GM19240 (cell line): ENCODE measurements around the gene GRAP2.
"Not testable (repeated sequence)": the region's sequence is repeated elsewhere in the genome, so short reads cannot be mapped to it uniquely, and the experiment has no call there.

Source experiments
- DNase-seq: peaks from one replicate; pipeline ENCODE4 v3.0.0; 2011; ENCODE audit warnings: low spot score; ENCODE audit not compliant: insufficient read length

Gene GRAP2

DNA sequence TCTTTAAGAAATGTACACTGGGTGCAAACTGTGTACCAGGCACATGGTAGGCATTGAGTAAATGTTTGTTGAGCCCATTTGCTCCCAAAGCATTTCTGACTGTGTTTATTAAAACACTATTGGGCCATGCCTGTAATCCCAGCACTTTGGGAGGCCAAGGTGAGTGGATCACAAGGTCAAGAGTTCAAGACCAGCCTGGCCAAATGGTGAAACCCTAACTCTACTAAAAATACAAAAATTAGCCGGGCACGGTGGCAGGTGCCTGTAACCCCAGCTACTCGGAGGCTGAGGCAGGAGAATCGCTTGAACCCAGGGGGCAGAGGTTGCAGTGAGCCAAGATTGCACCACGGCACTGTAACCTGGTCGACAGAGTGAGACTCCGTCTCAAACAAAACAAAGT is 92.0 kb downstream of the GRAP2 start:
- DNase-seq = not testable (repeated sequence)

DNA sequence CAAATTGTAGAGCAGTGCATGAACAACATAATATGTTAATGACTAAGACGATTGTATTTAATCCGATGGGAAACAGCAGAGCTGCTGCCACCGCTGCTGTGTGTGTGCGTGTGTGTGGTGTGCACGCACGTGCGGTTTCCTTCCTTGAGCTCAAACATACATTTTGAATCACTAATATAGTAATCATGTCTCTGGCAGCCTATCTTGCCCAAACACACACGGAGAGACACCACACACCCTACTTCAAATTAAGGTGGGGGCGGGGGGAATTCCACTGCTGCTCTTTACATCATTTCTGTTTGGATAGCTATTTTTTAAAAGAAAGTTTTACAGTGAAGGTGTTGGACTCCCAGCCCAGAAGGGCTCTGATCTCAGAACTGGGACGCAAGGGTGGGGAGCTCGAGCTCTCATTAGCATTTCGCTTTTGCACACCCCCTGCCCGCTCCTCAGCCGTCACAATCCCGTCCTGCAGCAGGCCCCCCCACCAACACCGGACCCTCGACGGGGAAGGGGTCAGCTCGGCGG is 93.2 kb downstream of the GRAP2 start:
- DNase-seq = no peak

DNA sequence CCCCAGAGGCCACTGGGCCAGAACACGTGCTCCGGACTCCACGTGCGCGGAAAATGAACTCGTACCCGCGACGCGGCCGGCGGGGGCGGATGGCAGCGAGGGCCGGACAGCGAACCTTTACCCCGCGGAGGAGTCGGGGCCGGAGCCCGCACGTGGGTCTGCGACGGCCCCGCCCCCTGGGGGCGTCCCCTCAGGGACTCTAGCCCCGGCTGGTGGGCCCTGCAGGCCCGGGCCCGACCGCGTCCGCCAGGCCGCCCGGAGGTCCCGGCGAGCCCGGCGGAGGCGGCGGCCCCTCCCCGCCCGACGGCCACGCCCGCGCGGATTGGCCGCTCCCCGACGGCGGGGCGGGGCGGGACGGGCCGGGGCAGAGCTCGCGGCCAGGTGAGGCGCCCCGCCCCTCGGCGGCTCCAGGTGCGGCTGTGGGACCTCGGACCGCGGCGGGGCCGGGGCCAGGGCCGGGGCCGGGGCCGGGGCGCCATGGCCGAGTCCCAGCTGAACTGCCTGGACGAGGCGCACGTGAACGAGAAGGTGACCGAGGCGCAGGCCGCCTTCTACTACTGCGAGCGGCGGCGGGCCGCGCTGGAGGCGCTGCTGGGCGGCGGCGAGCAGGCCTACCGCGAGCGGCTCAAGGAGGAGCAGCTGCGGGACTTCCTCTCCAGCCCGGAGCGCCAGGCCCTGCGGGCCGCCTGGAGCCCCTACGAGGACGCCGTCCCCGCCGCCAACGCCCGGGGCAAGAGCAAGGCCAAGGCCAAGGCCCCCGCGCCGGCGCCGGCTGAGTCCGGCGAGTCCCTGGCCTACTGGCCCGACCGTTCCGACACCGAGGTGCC is 93.9 kb downstream of the GRAP2 start, which contains the start of gene FAM83F:
FAM83F (plus strand) TSS at position 389 of the 827 bp plus-strand sequence; CDS start at position 478, 89 bp downstream.
- no peak for DNase-seq

DNA sequence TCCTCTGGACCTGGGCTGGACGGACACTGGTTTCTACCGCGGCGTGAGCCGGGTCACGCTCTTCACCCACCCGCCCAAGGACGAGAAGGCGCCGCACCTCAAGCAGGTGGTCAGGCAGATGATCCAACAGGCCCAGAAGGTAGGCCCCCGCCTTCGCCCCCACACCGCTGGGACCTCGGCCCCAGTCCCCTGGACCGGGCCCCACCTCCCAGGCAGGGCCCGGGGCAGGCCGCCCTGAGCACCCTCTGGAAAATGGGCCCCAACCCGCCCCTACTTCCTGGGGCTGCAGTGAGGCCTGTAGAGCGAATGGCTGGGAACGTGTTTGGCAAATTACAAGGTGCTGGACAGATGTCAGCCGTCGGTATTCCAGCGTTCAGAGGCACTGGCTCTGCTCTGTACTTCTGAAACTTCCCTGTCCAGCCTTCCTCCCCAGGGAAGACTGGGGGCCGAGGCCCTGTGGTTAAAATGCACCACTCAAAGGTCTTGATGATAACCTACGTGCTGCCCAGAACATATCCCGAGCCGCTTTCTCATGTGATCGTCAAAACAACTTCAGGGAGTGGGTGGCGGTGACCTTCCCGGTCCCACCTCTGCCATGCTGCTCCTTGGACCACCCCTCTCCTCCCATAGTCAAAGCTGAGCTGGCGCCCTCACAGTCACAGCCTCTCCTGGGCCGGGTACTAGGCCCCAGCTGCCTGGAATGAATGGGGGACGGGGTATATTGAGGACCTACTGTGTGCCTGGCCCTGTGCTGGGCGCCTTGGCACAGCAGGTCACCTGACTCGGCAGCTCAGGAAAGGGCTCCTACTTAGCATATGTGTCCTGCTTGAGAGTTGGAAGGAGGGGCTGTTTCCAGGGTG is 94.7 kb downstream of the GRAP2 start:
- DNase-seq = no peak

DNA sequence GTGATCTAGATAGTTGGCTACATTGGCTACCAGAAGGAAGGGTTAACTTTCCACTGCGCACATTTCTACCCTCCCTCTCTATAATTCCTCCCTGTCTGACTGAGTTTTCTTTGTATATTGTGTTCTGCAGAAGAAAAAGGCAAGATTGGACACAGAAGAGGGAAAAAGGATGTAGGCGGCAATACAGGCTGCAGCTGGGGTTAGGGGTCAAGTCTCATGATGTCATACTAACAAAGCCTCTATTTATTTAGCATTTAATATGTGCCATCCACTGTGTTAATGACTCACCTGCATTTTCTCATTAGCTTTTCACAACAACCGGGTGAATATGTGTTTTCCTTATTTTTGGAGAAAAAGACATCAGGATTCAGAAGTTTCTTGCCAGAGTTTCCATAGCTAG is 95.8 kb downstream of the GRAP2 start:
- no peak for DNase-seq

DNA sequence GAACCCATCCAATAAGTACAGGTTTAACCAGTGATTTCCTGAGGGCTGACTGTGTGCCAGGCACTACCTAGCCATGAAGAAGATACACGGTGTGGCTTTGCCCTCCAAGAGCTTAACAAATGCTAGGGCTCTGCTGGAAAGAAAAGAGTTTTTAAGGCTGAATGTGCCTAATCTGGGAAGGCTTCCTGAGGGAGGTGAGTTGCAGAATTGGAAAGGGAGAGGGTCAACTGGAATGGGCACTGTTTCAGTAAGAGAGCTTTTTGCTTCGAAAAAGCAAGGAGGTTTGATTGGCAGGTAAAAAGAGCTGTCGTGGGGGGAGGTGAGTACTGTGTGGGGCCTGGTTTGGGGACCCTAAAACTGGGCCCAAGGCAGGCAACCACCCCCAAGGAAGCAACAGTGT is 96.5 kb downstream of the GRAP2 start:
- no peak for DNase-seq

DNA sequence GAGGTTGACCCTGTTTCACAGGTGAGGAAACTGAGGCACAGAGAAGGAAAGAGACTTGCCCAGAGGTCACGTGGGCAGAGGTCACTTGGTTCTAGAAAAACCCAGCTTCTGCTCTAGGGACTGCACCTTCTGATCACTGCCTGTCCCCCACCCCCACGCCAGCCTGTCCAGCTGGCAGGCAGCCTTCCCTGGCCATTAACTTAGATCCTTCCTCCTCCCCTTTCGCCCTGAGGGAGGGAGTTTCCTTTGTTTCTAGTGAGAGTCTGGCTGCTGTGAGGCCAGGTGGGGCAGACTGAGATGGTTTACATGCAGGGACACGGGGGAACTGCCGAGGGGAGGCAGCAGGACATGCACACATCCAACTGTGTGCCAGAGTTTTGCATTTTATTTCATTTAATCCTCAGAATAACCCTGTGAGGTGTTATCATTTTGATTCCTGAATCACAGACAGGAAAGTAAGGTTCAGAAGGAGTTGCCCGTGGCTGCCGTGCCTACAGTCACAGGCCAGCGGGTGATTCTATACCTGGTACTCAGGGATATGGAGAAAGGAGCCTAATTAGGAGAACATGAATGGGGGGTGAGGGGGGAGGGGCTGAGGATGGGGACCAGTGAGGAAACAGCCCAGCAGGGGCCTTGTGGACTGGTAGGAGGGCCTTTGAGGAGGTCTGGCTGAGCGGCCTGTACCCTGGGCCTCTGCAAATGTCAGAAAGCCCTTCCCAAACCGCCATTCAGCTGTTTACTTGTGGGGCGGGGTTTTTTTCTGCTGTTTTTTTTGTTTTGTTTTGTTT is 97.2 kb downstream of the GRAP2 start:
- DNase-seq = no peak

DNA sequence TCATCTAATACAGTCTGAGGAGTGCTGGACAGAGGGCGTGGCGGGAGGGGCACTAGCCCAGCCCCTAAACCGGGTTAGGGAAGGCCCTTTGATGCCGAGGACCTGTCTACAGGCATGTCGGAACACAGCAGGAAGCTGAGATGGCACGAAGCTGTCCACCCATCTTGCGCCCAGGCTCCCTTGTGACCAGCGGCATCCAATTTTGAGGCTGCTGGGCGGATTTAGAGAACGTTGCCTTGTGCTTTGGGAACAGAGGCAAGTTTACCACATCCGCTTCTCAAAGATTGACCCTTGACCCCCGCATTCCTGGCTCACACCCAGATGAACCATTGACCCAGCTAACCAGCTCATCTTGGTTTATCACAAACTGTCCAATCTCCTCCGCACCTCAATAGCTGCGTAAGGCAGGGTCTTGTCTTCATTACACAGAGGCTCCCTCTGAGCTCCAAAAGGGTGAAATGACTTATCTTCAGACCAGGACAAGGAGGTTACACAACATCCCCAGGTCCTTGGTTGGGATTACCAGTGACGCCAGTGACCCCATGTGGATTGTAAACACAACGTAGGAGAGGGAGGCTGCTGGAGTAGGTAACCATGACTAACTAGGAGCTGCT is 98.4 kb downstream of the GRAP2 start:
- DNase-seq = no peak

DNA sequence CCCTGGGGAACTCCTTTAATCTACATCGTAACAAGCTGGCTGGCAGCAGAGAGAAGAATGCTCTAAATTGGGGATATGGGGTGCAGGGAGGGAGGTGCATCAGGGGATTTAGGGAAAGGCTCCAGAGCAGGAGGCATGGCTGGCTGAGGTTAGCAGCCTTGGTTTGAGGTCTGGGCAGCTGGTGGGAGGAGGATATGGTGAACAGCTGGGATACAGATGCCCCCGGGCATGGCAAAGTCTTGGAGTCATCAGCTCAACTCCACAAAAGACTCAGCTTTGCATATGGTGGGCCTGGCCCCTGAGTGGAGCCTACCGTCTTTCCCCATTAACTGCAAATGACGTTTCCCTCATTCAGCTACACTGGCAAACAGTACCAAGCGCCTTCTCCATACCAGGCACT is 99.3 kb downstream of the GRAP2 start:
- no peak for DNase-seq

DNA sequence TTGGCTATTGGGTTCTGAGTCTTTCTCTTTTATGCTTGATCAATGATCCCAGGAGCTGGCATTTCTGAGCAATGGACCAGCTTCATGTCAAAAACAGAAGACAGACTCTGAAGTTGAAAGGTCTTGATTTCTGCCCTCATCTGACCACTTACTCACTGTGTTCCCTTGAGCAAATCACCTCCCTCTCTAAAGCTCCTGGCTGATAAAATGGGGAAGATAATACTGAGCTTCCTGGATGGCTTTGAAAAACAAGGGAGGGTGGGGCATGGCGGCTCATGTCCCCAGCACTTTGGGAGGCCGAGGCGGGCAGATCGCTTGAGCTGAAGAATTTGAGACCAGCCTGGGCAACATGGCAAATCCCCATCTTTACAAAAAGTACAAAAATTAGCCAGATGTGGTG is 100.2 kb downstream of the GRAP2 start:
- no peak for DNase-seq

DNA sequence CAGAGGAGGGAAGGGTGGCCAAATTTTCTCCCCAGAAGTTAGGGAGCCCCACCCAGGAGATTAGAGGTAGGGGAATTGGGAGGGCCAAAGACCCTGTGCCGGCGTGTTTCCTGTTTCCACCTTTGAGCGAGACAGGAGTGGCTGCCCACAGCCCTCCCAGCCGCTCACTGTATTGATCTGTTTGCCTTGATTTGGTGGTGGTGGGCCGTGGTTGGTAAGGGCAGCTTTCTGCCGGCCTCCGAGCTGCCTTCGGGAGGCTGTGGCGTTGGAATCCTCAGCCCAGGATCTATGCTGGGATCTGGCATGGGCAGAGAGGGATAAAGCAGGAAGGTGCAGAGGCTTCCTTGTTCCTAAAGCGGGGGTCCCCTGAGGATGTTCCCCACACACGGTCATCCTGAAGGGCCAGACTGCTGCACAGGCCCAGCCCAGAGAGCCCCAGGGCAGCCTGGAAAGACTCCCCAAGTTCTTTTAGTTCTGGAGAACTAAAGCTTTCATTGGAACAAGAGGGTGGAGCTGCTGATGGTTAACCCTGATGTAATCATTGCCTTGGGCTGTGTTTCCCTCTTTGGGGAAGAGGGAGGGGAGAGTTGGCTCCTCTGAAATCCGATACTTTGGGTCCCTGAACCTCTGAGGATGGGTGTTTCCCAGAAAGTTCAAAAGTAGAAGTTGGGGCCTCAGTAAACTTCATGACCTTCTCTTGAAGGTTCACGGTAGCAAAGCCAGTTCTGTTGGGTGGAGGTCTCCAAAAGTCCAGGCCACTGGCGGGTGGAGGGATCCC is 101.1 kb downstream of the GRAP2 start:
- no peak for DNase-seq

DNA sequence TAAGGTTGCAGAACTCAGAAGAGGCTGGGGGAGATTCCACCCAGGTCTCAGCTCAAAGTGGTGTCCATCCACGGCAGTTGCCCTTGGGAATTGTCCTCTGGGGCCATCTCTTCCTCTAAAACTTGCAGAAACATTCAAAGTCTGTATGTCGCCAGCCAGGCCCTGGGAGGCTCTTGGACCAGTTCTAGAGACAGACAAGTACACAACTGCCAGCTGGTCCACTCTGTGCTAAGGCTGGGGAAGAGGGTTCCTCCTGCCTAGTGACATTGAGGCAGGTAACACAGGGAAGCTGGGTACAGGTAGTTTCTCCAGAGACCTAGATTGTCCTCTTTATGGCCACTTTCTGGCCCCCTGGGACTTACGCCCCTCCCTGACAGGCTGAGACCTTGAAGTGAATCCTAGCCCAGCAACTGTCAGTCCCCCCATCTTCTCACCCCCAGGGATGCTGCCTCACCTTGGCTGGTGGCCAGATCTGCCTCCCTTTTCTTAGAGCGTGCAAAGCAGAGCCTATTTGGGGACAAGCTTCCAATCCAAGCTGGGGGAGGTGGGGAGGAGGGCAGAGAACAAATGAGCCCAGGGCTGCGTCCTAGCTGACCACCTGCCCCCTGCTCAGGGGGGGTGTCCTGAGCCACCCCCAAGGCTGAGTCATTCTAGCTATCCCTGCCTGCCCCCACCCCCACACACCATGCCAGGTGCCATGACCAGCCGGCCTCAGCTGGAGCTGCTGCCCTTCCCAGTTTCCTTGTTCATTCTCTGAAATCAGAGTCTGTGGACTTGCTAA is 102.2 kb downstream of the GRAP2 start:
- no peak for DNase-seq

DNA sequence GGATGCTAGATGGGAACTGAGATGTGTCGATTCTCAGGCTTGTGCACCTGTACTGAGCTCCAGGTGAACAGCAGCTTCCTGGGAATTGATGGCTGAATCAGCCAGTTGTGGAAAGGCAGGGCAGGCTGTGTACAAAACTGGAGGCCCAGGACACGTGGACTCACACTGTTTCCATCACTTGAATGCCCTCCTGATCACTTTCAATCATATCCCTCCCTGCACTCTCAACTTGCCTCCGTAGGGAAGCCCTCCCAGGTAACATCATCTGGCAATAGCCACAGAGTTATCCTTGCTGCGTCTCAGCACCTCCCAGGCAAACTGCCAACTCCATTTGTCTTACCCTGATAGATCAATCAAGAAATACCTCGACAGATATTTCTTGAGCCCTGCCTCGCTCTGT is 104.0 kb downstream of the GRAP2 start:
- no peak for DNase-seq

DNA sequence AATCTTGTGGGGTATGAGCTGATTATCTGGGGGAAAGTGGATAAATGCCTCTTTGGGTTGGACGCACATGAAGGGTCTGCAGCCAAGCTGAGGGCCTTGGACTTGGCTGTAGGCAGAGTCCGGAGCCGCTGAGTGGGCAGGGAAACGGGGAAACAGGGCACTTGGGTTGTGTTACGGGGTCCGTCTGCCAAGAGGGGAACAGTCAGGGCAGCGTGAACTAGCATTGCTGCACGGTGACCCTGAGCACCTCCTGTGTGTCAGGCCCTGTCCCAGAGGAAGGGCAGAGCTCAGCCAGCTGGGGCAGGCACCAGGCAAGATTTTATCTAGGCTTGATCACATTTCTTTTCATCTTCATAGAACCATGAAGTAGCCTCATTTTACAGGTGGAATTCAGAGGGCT is 105.8 kb downstream of the GRAP2 start:
- DNase-seq = no peak

DNA sequence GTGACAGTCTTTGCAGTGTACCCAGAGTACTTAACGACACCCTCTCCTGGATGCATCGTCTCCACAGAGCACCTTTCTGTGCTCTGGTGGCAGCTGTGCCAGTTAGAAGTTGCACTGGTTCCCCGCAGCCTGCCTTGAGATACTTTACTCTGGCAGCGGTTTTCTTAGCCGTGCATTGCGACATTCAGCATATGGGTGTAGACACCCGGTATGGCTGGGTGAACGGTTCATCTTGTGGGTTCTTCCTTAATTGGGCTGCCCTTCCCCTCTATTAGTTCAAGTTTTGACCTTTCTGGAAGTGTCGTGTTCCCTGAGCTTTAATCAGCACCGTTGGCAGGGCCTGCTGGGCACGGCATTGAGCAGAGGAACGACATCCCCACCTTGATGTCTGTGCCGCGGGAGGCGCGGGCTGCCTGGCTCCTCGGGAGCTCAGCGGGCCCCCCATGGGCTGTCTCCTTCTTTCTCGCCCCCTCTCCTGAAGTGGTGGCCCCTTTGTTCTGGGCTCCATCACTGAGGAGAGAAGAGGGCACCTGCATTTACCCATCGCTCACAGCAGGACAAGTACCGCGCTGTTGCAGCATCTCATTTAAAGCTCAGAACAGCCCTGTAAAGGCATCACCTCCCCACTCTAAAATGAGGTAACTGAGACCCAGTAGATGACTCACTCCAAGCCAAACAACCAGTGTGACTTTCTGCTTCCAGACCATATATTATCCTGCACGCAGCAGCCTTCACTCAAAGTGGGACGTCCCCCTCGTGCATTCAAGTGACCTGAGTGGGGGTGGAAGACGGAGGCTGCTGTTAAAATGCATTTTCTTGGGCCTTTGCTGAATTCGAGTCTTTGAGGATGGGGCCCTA is 107.2 kb downstream of the GRAP2 start:
- DNase-seq = no peak

DNA sequence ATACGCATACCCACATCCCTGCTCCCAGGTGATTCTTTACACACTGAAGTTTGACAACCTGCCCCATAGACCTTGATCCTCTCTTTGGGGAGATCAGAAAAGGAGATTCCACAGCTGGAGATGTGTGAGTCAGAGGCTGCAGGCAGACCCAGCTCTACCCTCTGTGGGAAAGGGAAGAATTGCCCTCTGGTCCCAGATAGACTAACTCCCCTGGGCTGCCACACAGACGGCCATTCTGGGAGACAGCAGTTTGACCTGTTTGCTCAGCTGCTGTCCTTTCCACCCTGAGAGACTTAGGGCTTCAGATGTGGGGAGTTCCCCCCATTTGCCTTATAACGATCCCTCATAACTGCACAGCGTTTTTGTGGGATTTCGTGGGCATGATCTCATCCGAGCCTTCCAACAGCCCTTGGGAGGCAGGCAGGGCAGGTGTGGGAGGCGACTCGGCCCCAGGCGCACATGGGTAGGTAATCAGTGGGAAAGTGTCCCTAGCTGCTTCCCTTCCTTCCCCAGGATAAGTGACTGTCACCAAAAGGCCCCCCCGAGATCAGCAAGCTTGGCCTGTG is 107.9 kb downstream of the GRAP2 start:
- no peak for DNase-seq

DNA sequence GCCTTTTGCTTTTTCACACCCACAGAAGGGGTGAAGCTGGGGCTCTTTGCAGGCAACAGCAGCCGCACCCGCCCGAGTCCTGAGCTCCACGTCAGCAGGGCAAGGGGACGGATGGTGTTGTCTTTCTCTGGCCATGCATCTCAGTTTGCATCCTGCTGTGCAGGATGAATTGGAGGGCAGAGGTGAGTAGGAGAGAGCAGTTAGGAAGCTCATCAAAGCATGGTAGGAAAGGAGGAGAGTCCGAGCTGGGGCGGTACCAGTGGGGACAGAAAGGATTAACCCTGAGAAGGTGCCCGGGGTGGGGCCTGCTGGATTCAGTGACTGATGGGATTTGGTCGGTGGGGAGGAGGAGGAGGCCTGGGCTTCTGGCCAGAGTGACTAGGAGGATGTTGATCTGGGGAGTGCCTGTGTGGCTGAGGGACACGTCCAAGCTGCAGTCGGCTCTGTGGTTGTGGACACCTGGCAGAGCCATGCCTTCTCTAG is 108.4 kb downstream of the GRAP2 start:
- DNase-seq = no peak
